Inferior parietal cortex (tissue), 1 donor: Measurements from ENCODE around the gene IL24.

ENCODE experiments used
- DNase-seq: peaks from one replicate; pipeline ENCODE4 v3.0.0-alpha.2; 2016; ENCODE audit errors: extremely low spot score

IL24 gene

DNA sequence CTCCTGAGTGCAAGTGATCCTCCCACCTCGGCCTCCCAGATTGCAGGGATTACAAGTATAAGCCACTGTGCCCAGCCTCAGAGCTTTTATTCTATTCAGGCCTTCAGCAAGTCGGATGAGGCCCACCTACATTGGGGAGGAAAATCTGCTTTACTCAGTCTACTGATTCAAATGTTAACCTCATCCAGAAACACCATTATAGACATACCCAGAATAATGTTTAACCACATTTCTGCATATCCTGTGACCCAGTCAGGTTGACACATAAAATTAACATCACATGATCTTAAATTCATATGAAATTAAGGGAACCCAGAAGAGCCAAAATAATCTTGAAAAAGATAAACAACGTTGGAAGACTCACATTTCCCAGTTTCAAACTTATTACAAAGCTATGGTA lies 16.9 kb upstream of the IL24 start:
- no peak for DNase-seq

DNA sequence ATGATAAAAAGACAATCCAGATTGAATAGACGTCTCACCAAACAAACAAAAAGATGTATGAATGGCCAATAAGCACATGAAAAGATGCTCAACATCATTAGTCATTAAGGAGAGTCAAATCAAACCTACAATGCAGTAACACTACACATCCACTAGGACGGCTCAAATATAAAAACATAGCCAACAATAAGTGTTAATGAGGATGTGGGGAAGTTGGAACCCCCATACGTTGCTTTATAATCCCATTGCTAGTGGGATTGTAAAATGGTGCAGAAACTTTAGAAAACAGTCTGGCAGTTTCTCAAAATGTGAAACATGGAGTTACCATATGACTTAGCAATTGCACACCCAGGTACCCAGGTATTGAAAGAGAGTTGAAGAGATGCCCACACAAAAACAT lies 14.7 kb upstream of the IL24 start:
- DNase-seq, result no peak

DNA sequence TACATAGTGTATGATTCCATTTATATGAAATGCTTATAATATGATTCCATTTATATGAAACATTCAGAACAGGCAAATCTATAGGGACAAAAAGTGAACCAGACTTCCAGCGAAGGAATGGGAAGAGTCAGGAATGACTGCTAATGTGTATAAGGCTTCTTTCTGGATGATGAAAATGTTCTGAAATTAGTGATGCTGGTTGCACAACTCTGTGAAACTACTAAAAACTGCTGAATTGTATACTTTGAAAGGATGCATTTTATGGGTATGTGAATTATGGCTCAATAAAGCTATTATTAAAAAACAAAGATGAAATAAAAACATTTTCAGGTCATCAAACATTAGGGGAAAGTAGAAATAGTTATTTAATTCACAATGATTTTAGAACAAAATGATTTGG lies 14.1 kb upstream of the IL24 start:
- DNase-seq, result no peak

DNA sequence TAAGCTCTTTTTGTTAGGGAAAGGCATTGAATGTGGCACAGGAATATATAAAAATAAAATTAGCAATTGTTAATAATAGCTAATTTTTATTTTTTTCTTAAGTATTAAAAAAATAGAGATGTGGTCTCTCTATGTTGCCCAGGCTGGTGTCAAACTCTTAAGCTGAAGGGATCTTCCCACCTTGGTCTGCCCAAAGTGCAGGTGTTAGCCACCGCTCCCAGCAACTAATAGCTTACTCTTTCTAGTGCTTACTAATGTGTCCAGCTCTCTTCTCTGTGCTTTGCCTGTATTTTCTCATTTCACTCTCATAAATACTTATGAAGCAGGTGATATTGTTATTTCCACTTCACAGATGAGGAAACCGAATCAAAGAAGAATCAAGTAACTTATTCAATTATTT lies 13.4 kb upstream of the IL24 start:
- DNase-seq, result no peak

DNA sequence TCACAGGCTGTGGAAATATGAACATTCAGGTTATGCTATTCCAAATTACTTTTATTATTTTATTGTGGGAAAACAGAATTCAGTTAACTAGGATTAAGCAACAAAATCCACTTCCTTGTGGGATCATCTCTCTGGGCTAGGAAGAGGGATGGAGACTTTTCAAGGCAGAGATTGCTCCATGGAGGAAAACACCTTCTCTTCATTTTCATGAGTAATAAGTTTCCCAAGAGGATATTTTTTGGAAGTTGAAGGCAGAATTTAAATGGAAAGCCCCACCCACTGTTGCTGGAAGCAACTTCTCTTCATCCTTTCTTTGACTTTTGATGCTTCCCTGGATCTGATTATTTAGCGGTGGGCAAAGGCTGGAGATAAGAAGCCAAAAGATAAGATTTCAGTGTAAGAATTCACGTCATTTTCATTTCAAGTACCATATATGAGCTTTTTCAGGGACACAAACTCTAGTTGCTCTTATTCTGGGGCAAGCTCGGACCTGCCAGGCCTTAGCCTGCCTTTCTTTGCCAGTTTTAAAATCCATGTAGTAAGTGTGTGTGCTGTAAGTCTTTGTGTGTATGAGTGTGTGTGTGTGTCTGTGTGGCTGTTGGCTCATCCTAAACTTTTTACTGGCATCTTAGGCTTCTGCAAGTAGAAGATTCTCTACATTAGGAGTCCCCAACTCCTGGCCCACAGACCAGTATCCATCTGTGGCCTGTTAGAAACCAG lies 11.7 kb upstream of the IL24 start:
- DNase-seq, result no peak

DNA sequence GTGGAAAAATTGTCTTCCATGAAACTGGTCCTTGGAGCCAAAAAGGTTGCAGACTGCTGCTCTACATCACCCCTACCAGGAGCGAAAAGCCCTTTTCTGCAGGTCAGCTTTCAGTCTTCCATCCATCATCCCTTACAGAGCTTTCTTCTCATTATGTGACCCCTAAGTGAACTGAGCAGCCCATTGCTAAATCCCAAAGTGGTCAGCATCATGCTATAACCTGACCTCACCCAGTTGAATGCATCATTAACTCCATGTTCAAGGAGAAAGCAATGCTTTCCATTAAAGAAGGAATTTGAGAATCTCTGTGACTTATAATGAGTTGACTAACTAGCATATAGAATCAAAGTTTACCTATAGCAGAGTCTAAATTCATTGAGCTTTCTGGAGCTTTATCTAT lies 10.4 kb upstream of the IL24 start:
- no peak for DNase-seq

DNA sequence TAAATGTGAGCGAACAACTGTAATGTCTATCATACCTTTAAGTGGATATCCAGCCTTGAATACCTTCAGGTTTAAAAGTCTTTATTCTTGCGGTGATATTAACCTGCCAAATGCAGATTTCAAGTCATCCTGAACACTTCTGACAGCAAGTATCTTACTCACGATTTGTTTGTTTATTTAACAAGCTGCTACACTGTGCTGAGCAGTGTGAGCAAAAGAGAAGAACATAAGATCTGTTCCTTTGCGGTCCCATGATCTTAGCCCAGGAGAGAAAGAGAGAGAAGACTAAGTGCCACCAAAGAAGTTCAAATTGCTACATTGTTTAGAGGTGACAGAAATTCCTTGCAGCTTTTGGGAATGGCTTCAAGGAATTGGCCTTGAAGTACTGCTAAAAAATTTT lies 9.5 kb upstream of the IL24 start:
- DNase-seq, result no peak

DNA sequence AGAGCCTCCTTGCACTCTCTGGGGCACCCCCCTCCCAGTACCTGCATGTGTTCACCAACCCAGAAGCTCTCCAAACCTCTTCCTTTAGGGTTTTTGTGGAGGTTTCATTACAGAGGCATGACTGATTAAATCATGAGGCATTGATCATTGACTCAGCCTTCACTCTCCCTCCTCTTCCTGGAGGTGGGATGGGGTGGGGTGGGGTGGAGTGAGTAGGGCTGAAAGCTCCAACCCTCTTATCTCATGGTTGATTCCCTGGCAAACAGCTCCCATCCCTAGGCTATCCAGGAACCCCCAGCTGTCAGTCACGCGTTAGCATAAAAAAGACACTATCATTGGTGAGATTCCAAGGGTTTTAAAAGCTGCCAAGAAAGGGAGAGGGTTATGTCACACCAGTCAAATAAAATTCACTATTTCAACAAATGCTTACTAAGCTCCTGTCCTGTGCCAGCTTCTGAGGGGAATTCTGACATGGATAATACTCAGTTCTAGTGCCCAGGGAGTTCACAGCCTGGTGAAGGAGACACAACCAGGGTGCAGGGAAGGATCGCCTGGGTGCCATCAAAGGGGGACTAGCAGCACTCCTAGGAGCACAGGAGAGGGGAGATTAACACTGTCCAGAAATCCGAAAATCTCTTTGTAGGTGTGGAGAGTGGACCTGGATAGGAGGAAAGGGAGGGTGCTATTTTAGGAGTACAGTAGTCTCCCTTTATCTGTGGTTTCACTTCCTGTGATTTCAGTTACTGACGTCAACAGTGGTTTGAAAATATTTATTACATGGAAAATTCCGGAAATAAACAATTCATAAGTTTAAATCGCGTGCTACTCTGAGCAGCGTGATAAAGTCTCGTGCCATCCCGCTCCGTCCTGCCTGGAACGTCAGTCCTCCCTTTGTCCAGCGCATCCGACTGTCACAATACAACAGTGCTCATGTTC lies 6.8 kb upstream of the IL24 start:
- DNase-seq, result no peak

DNA sequence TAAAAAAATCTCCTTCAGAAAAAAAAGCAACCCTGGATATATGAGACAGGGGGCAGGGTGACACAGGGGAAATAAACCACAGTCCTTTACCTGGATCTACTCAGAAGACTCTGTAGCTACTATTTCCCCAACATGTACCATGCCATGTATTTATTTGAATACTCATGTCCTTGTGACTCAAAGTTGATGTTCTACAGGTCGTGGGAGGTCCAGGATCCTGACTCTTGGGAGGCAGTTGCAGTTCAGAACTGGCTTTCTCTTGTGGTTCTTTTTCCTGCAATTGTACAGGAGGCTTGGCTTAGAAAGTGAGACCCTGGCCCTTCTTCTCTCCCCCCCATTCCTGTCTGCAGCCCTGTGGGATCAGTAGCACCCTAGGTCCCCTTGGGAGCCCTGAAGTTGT lies 5.8 kb upstream of the IL24 start:
- DNase-seq, result no peak

DNA sequence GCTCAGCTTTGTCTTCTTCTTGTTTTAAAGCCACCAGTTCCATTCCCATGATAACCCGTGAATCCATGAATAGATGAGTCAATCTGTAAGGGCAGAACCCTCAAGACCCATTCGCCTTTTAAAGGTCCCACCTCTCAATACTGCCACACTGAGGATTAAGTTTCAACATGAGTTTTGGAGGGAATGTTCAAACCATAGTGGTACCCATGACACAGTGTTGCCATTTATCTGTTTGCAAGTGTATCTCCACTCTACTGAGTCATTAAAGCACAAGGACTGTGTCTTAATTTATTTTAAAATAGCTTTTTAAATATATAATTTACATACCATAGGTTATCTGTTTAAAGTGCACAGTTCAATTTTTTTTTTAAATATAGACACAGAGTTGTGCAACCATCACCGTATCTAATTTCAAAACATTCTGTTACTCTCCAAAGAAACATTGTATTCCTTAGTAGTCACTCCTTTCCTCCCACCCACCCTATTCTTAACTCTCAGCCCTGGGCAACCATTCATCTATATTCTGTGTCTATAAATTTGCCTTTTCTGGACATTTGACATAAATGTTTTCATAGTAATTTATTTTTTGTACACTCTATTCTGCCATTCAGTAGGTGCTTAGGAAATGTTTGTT lies 4.8 kb upstream of the IL24 start:
- no peak for DNase-seq

DNA sequence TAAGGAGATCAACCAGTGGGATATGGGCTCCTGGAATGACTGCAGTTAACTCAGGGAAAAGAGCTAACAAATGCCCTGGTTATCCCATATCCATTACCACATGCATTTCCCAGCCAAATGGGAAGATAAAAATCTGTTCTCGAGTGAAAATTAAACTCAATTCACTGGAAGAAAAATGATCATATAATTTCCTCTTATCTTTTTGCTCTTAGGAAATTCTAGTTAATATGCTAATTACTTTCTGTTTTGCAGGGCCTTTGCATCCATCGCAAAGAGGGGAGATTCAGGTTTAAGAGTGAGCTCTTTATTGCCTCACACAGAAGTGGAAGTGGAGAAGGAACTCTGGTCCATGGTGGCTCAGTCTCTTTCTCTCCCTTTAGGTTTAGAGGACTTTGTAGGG lies 3.9 kb upstream of the IL24 start:
- DNase-seq, result no peak

DNA sequence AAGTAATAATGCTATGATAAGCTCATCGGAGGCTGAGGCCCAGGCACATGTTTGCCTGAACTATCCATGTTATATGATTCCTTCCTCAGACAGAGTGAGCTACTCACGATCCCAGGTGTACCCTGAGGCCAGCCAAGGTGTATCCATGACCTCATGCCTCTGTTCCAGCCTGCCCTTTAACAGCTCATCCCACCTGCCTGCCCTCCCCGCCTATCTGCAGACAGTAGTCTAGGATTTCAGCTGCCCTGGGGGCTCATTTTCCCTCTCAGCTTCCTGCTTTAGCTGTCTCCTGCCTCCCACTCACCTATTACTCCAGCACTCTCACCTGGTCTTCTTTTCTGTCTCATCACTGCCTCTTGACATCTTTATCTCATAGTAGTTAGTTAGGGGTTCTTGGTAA lies 1.9 kb upstream of the IL24 start:
- DNase-seq, result no peak

DNA sequence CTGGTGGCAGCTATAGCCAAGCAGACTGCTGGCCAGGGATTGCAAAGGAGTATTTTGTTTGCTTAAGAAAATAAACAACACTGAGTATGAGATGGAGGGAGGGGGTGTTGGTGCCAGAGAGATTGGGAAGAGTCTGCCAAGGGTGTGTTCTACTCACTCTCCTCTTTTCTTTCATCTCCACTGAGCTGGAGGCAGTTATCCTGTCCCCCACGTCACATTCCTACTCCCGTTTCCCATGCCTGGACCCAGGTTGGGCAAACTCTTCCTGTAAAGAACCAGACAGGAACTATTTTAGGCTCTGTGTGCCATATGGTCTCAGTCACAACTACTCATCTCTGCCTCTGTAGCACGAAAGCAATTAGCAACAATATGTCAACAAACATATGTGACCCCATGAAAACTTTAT lies 1.4 kb upstream of the IL24 start:
- DNase-seq, result no peak

DNA sequence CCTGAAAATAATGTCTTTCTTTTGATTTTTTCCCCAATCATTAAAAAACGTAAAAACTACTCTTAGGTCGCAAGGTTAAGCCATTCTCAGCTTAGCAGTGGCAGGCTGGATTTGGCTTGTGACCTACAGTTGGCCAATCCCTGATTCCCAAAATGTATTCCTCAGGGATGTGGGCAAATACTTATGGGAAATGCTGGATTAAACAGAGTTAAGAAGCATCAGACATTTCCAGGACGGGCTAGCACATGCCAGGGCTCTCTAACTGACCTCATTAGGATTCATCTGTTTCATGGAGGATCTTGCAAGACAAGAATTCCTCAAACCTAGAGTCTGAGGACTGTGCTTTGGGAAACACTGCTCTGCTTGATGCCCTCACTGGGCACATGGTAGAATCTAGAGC lies 982 bp upstream of the IL24 start:
- DNase-seq, result no peak

DNA sequence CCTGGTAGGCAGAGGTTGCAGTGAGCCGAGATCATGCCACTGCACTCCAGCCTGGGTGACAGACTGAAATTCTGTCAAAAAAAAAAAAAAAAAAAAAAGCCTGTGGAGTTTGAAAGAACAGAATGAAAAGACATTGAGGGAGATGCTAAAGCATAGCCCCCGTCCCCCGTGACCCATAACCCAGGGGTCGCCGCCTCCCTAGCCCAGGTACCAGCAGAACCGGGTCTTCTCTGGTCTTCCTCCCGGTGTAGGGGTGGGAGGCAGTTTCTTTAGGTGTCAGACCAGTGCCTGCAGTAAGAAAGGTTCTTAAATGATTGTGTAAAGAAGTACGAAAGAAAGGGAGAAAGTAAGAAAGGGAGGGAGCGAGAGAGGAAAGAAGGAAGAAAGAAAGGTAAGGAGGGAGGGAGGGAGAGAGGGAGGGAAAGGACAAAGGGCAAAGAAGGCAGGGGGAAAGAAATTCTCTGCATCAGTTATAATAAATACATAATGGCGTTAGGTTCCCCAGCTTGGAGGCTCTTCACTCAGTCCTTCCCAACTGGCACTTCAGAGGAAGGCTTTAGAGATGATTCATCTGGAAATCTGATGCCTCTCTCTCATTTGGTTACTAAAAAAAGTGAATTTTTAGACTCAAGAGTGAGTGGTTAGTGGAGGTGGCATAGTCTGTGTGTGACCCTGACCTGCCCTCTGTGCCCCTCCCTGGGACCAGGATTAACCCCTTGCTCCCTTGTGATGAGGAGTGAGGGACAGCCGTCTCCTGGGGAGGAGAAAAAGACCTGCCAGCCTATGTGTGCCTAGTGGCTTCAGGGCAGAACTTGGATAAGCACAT lies 1.1 kb downstream of the IL24 start:
- no peak for DNase-seq

DNA sequence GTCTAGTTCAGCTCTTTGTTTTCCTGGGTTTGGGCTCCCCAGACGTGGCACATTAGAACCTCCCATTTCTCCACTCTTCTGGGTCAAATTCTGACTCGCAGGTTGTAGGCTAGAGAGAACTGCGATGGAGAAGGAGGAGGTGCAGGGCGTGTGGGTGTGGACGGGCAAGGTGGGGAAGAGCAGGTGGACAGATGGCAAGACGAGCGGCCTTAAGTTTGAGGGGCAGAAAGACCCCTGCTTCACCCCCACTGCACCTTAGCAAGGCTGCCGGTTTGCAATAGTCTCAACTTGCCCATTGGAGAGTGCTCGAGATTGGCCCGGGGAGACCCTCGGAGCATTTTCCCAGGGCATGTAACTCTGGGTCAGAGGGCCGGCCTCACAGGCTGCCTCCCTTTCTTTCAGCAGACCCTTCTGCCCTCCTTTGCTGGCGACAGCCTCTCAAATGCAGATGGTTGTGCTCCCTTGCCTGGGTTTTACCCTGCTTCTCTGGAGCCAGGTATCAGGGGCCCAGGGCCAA lies 1.7 kb downstream of the IL24 start:
- DNase-seq, result no peak

DNA sequence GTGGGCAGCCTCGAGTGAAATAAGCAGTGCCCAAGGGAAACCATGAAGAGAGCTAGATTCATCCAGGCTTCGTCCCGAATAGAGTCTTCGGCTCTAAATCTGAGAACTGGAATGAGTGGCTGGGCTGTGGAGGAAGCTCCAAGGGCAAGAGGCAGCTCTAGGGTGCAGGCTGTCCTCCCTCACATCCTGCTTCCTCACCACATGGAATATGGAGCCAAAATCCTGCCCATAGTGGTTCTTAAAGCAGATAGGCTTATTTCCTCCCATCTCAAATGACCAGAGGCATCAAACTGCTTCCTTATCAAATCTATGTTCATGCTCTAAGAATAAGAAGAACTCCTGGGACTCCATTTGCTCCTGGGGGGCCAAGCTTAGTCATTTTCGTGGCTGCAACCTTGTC lies 2.5 kb downstream of the IL24 start:
- no peak for DNase-seq

DNA sequence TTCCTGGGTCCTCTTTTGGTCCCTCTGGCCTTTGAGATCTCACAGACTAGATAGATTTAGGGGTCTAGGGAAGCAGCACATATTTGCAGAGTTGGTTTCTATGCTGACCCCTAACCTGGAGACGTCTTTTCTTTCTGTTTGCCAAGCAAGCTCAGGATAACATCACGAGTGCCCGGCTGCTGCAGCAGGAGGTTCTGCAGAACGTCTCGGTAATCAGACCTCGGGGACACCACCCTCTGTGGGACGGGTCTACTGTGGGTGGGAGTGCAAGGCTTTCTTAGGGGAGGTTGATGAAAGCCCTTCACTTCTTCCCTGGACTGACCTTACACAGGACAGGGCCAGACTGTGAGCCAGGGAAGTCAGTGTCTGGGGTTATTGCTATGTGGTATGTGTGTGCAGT lies 2.9 kb downstream of the IL24 start:
- no peak for DNase-seq

DNA sequence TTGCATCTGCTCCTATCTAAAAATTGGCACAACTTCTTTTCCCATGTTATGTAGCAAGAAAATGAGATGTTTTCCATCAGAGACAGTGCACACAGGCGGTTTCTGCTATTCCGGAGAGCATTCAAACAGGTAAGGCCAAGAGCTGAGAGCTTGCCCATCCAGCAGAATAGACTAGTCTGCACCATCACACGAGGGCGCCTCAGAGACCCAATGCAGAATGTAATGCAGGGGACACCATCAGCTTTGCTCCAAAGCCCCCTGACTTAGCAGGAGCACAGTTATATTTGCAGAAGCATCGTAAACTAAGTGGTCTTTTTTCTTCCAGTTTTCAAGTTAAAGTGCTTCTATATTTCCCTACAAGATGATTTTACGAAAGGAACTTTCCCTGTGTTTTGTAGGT lies 4.7 kb downstream of the IL24 start:
- no peak for DNase-seq

DNA sequence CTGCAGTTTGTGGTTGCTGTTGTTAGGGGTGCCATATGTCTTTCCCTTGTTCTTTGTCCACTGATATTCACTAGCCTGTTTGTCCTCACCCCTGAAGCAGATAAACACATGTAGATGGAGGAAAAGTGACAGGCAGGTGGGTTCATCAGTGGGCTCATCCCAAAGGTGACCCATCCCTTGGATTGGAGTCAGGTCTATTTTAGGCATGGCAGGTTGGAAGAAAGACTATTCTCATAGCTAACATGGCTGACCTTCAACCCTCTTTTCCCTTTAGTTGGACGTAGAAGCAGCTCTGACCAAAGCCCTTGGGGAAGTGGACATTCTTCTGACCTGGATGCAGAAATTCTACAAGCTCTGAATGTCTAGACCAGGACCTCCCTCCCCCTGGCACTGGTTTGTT lies 5.5 kb downstream of the IL24 start:
- DNase-seq, result no peak

DNA sequence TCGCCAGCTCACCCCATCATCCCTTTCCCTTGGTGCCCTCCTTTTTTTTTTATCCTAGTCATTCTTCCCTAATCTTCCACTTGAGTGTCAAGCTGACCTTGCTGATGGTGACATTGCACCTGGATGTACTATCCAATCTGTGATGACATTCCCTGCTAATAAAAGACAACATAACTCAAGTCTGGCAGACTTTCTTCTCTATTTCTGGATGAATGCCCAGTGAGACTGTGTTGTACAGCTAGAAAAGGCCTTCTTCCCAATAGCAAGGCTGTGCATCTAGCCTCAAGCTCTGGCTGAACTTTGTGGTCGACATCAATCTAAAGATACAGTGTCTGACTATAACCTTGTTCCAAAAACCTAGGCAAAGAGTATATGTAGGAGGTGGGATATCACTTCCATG lies 6.4 kb downstream of the IL24 start:
- no peak for DNase-seq
